Endothelial cell of umbilical vein (primary cell): ENCODE measurements around the gene GTF3C5. TPM values are rescaled to one million over a fixed set of nuclear protein-coding genes. Genes with fewer than 3 reads are reported as not detected.

ENCODE experiments used
- BruUV-seq: library from RNA; stranded (reverse); fragments of 400-500 nt; replicated peaks from 2 replicates; lab custom pipeline; 2021; lab: Mats Ljungman, UMichigan
- CTCF ChIA-PET: fragments of 300-600, 350-600 bp; sonication (Branson Sonifier 250); formaldehyde crosslinking; loops from one replicate; lab custom pipeline; 2021; ENCODE audit warnings: antibody characterized with exemption, inconsistent platforms; lab: Charles Lee
- POLR2A ChIA-PET: fragments of 300-600, 350-600 bp; sonication (Branson Sonifier 250); formaldehyde crosslinking; loops from one replicate; lab custom pipeline; 2021; ENCODE audit warnings: antibody characterized with exemption, inconsistent platforms; lab: Charles Lee
- DNase-seq: peaks from one replicate; pipeline ENCODE4 v3.0.0-alpha.2; 2011; ENCODE audit warnings: low read depth, low spot score
- FAIRE-seq: peaks from 2 replicates; lab custom pipeline; 2011; peaks lifted over from hg19 to GRCh38; lab: Jason Lieb, UNC
- H2AFZ ChIP-seq: 2 replicates; pipeline ENCODE4 v1.6.0; 2012; ENCODE audit warnings: low read depth, low read length, control low read depth, inconsistent platforms
- H3K27ac ChIP-seq: 2 replicates; pipeline ENCODE4 v1.5.1; 2011; ENCODE audit warnings: low read depth, mild to moderate bottlenecking, control low read depth, low read length, moderate library complexity; ENCODE audit not compliant: insufficient read depth
- H3K27me3 ChIP-seq, 2 experiments: 2 replicates each; pipeline versions ENCODE4 v1.6.0 to v1.6.1; 2011; ENCODE audit warnings: low read length in 2 of 2, mixed read lengths in 1 of 2; ENCODE audit not compliant: control insufficient read depth in 2 of 2, insufficient read depth in 2 of 2
- H3K36me3 ChIP-seq, 2 experiments: 2 replicates in 1 of 2; 3 replicates in 1 of 2; pipeline ENCODE4 v1.5.1; 2011; ENCODE audit warnings: low read length in 2 of 2, mild to moderate bottlenecking in 1 of 2, moderate library complexity in 1 of 2; ENCODE audit not compliant: control insufficient read depth in 2 of 2, insufficient read depth in 2 of 2; ENCODE audit errors: extremely low read depth in 1 of 2
- H3K4me1 ChIP-seq: 3 replicates; pipeline ENCODE4 v1.5.1; 2011; ENCODE audit warnings: mild to moderate bottlenecking, low read length; ENCODE audit not compliant: control insufficient read depth, insufficient read depth; ENCODE audit errors: extremely low read depth
- H3K4me2 ChIP-seq: 2 replicates; pipeline ENCODE4 v1.6.1; 2011; ENCODE audit warnings: low read length, control low read depth, mixed read lengths; ENCODE audit not compliant: insufficient read depth
- H3K4me3 ChIP-seq, 3 experiments: fragments of 200-600 bp in 1 of 3; sonication (generic), shearing (Covaris generic) in 1 of 3; replicated peaks in 1 of 3; 2 replicates each; pipeline ENCODE4 v1.5.1; 2011 to 2016; ENCODE audit warnings: control low read depth in 3 of 3, low read length in 3 of 3, mild to moderate bottlenecking in 2 of 3, inconsistent platforms in 1 of 3, low read depth in 1 of 3, moderate library complexity in 1 of 3; ENCODE audit not compliant: insufficient read depth in 1 of 3
- H3K79me2 ChIP-seq: 2 replicates; pipeline ENCODE4 v1.6.0; 2012; ENCODE audit warnings: low read length, inconsistent platforms; ENCODE audit not compliant: control insufficient read depth, insufficient read depth
- H3K9ac ChIP-seq: replicated peaks from 2 replicates; pipeline ENCODE3; 2011; ENCODE audit warnings: low read length, control low read depth; ENCODE audit not compliant: insufficient read depth; ENCODE audit errors: extremely low read depth
- H3K9me1 ChIP-seq: replicated peaks from 3 replicates; pipeline ENCODE4 v1.6.0; 2011; ENCODE audit warnings: mild to moderate bottlenecking, low read length; ENCODE audit not compliant: control insufficient read depth, insufficient read depth; ENCODE audit errors: extremely low read depth
- H3K9me3 ChIP-seq: replicated peaks from 2 replicates; pipeline ENCODE4 v1.5.1; 2012; ENCODE audit warnings: low read length, inconsistent platforms; ENCODE audit not compliant: control insufficient read depth, insufficient read depth
- H4K20me1 ChIP-seq: replicated peaks from 2 replicates; pipeline ENCODE3; 2011; ENCODE audit warnings: mild to moderate bottlenecking, low read length; ENCODE audit not compliant: control insufficient read depth, insufficient read depth; ENCODE audit errors: extremely low read depth
- CTCF ChIP-seq, 2 donors: IDR thresholded peaks; 1 replicate in 1 of 2; 2 replicates in 1 of 2; pipeline ENCODE4 v1.5.1; 2011; ENCODE audit warnings: low read length in 2 of 2, mild to moderate bottlenecking in 2 of 2, moderate library complexity in 2 of 2, control low read depth in 1 of 2, inconsistent platforms in 1 of 2, low read depth in 1 of 2; ENCODE audit not compliant: insufficient read depth in 1 of 2; ENCODE audit errors: extremely low read depth in 1 of 2
- EZH2 ChIP-seq: IDR thresholded peaks from 2 replicates; pipeline ENCODE4 v1.6.1; 2012; ENCODE audit warnings: borderline replicate concordance, low read depth, mild to moderate bottlenecking, moderate library complexity, low read length, inconsistent platforms; ENCODE audit not compliant: severe bottlenecking
- FOS ChIP-seq: IDR thresholded peaks from 2 replicates; pipeline ENCODE4 v1.6.1; 2011; ENCODE audit warnings: mild to moderate bottlenecking, low read length, moderate library complexity, borderline replicate concordance; ENCODE audit not compliant: insufficient read depth
- GATA2 ChIP-seq: IDR thresholded peaks from 2 replicates; pipeline ENCODE4 v1.7.0; 2011; ENCODE audit warnings: low read depth, mild to moderate bottlenecking, moderate library complexity, mixed read lengths, low read length; ENCODE audit not compliant: insufficient read length, insufficient read depth
- JUN ChIP-seq: IDR thresholded peaks from 2 replicates; pipeline ENCODE4 v1.6.1; 2011; ENCODE audit warnings: borderline replicate concordance, low read depth; ENCODE audit not compliant: insufficient read length, insufficient read depth
- MAX ChIP-seq: IDR thresholded peaks from 2 replicates; pipeline ENCODE4 v1.6.1; 2011; ENCODE audit not compliant: insufficient read depth, insufficient read length
- MYC ChIP-seq: IDR thresholded peaks from one replicate; pipeline ENCODE4 v1.6.1; 2011; ENCODE audit warnings: mild to moderate bottlenecking, low read depth, low read length
- POLR2A ChIP-seq: IDR thresholded peaks from 2 replicates; pipeline ENCODE4 v1.6.1; 2012; ENCODE audit warnings: low read depth, mild to moderate bottlenecking, control low read depth, low read length
- POLR2AphosphoS5 ChIP-seq: IDR thresholded peaks from 2 replicates; pipeline ENCODE4 v1.6.1; 2012; ENCODE audit warnings: low read depth, mild to moderate bottlenecking, control low read depth, low read length, moderate library complexity; ENCODE audit not compliant: insufficient read depth
- dilution Hi-C: fragments of 300-500 bp; cut with MboI; formaldehyde crosslinking; loops from one replicate; pipeline ENCODE4 v1.15.0; 2019; ENCODE audit warnings: low sequenced_read_pairs; ENCODE audit not compliant: extremely low pct_ligation_motif_present
- intact Hi-C: fragments of 100-400 bp; cut with micrococcal nuclease; formaldehyde crosslinking; loops from one replicate; pipeline ENCODE4 v1.10.0; 2022
- polyA plus RNA-seq, 4 experiments: library from polyadenylated mRNA; depleted of rRNA in 3 of 4; stranded (reverse) in 3 of 4; unstranded in 1 of 4; fragments of >200 nt; gene quantifications; 2 replicates each; pipeline versions ENCODE4 v1.2.1 to v1.2.3, GENCODE V29; 2011 to 2012; ENCODE audit warnings: missing spikeins in 1 of 4
- total RNA-seq: library from RNA; stranded (reverse); gene quantifications from 2 replicates; pipeline ENCODE4 v1.2.3, GENCODE V29; 2021

Gene GTF3C5
- total and polyA plus RNA-seq, 2 donors (not counting 3 experiments of a cell fraction or from before 2014, with no cell fraction given): 65.6 to 73.8 TPM

GRCh38 chr9:133044125-133044524 is 13.3 kb downstream of the GTF3C5 start:
- no peaks in the 10 kb centered on the region for H3K4me1 ChIP-seq
- no TSS peak for BruUV-seq
- intact Hi-C loops: no loop called here
- peaks cover 8 to 46% of the 10 kb centered on the region in 2 experiments for H3K36me3 ChIP-seq
- no peaks in the 10 kb centered on the region for H3K27me3 ChIP-seq
- POLR2A ChIA-PET: no interaction called here
- no peak overlapping the region for H3K27ac ChIP-seq
- no peak overlapping the region for H2AFZ ChIP-seq
- DNase-seq (no peak), FAIRE-seq (no peak)
- peaks cover 14% of the 10 kb centered on the region for H3K79me2 ChIP-seq
- H3K9me1 ChIP-seq: no peaks in the 10 kb centered on the region
- CTCF ChIA-PET: interaction anchor here (1.1 kb wide), 1 partner anchor 11 kb away, joined by 3 read pairs; no protein-coding TSS in a partner anchor
- no peak overlapping the region for H3K4me3 ChIP-seq
- no peak overlapping the region for H3K9ac ChIP-seq
- no peak overlapping the region for H3K4me2 ChIP-seq
- H3K9me3 ChIP-seq: no peaks in the 10 kb centered on the region
- TF ChIP-seq POLR2AphosphoS5 (no peak), CTCF (IDR thresholded peaks at IDR 0.05; ENCODE audit: extremely low read depth in 1 of 2, insufficient read depth in 1 of 2, low read depth in 1 of 2, low read length in 2 of 2) (no peak), MYC (no peak), MAX (no peak), POLR2A (no peak), FOS (no peak), EZH2 (no peak), JUN (no peak), GATA2 (no peak)
- dilution Hi-C loops: no loop called here
- H4K20me1 ChIP-seq: no peaks in the 10 kb centered on the region
